SK-N-DZ (cell line): Measurements from ENCODE around the gene PRKD2.

Source experiments
- DNase-seq: peaks from one replicate; pipeline ENCODE4 v3.0.0-alpha.2; 2015; ENCODE audit warnings: low spot score

PRKD2 gene

GRCh38 chr19:46742926-46743480 lies 26.1 kb upstream of the PRKD2 start:
- no peak for DNase-seq

DNA sequence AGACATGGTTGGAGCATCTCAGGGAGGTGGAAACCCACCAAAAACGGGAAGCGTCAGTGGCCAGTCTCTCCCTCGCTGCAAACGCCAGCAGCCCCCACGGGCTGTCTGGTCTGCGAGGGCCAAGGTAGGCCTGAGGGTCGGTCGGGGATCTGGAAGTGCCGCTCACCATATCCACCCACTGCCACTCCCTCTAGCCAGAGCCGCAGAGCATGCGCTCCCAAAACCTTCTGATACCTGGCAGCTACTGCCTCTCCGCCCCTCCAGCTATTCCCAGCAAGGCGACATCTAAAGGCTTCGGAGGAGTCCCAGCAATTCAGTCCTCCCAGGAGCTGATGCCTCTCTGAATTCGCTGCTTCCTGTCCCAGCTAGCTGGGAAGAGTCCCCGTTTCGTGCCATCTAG lies 24.5 kb upstream of the PRKD2 start:
- no peak for DNase-seq

- no peak for DNase-seq
Observed at GRCh38 chr19:46739290-46739771, 22.4 kb upstream of the PRKD2 start.

GRCh38 chr19:46737761-46738171 lies 20.9 kb upstream of the PRKD2 start:
- DNase-seq, result no peak

- no peak for DNase-seq
Observed at GRCh38 chr19:46737298-46737654, 20.4 kb upstream of the PRKD2 start.

- DNase-seq, result no peak
Observed at GRCh38 chr19:46736531-46737297, 19.8 kb upstream of the PRKD2 start.

DNA sequence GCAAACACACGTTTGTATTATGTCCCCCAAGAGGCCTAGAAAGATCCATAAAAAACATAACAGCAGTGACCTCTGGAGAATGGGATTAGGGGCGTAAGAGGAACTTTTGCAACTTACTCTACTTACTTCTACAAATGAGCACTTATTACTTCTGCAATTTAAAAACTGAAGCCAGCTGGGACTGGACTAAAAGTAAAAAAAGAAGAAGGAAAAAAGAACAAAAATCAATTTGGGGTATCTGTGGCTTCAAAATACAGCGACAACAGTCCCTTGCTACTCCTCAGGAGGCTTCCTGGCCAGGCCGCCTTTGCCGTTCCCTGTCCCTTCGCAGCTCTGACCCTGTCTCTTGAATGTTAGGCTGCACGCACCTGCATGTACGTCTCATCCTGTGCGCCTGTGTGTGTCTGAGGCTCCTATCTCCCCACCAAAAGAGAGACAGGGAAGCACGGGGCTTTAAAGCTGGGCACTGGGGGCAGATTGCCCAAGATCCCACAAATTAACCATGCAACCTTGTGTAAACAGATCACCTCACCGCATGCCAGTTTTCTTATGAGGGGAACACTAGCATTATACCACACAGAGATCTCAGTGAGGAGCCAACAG lies 16.9 kb upstream of the PRKD2 start:
- no peak for DNase-seq

- no peak for DNase-seq
Observed at GRCh38 chr19:46732966-46733689, 16.2 kb upstream of the PRKD2 start.

GRCh38 chr19:46732172-46732938 lies 15.4 kb upstream of the PRKD2 start:
- DNase-seq, result no peak

DNA sequence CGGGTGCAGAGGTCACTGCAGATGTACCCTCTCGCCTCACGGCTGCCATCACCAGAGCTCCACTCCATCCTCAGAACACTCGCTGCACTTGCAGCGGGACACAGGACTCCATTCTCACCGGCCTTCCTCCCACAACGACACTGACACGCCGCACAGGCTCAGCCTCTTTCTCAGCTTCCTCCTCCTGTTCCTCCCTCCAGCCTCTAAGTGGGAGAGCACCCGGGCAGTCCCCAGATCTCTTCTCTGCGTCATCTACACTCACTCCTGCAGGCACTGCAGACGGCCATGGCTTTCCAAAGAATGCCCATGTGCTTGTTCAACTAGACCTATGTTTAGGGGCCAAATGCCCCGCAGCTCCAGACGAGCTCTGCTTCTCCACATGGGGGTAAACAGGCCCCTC lies 14.7 kb upstream of the PRKD2 start:
- no peak for DNase-seq

DNA sequence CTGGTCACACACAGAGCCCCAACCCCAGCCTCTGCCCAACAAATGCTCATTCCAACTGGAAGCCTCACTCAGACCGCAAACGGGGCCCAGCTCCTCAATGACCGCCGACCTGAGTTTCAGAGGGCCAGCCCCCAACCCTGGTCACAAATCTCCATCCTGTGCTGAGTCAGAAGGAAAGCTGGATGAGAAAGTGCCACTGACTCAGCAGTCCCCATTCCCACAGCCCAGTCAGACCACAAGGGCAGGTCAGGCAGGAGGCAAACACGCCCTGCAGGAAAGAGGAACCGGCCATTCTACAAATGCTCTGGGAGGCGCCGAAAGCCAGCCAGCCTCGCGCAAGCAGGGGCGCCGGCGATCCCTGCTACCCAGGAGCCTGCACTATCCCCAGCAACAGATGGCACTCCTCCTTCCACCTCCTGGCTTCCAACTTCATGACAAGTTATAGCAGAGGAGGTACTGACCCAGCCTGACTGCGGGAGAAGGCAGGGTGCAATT lies 14.1 kb upstream of the PRKD2 start:
- DNase-seq, result no peak

GRCh38 chr19:46730595-46730994 lies 13.7 kb upstream of the PRKD2 start:
- DNase-seq, result no peak

GRCh38 chr19:46730187-46730586 lies 13.3 kb upstream of the PRKD2 start:
- no peak for DNase-seq

- DNase-seq, result no peak
Observed at GRCh38 chr19:46729696-46730095, 12.8 kb upstream of the PRKD2 start.

GRCh38 chr19:46728693-46729339 lies 11.9 kb upstream of the PRKD2 start:
- peak; percentile 16 for DNase-seq

- no peak for DNase-seq
Observed at GRCh38 chr19:46728208-46728607, 11.3 kb upstream of the PRKD2 start.

DNA sequence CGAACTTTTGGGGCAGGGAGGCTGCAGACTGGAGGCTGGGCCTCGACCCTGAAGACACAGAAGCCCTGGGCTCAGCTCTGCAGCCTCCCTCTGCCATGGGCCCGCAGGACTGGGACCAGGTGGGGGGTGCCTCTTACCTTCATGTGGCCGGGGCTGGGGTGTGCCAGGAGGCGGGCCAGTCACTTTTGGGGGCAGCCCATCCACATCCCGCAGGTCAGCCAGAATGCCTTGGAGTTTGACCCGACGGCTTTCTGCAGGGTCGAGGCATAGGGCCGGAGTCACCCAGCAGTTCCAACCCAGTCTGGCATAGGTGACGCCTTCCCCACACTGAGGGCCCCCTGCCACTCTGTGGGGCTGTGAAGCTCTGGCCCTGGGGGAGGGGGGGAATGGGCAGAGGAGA lies 10.8 kb upstream of the PRKD2 start:
- no peak for DNase-seq

DNA sequence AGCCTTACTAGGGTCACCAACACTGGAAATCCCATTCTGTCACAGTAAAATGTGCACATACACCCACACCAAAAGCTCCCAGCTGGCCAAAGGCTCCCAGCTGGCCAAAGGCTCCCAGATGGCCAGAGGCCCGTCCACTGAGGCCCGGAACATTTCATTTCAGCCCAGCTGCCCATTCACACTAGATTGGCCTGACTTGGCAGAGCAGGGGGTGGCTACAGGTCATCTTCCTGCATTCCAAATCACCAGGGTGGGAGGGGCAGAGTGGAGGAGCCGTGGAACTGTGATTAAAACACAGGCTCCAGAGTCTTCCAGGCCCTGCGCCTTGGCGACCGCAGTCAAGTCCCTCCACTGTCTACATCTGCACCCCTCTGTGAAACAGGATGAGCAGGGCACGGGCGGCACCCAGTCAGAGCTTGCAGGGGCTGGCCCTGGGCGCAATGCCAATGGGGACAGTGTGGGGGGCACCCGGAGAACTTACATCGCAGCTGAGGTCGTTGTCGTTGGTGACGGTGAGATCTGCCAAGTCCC lies 10.1 kb upstream of the PRKD2 start:
- no peak for DNase-seq

GRCh38 chr19:46726551-46726950 lies 9.6 kb upstream of the PRKD2 start:
- DNase-seq, result no peak

DNA sequence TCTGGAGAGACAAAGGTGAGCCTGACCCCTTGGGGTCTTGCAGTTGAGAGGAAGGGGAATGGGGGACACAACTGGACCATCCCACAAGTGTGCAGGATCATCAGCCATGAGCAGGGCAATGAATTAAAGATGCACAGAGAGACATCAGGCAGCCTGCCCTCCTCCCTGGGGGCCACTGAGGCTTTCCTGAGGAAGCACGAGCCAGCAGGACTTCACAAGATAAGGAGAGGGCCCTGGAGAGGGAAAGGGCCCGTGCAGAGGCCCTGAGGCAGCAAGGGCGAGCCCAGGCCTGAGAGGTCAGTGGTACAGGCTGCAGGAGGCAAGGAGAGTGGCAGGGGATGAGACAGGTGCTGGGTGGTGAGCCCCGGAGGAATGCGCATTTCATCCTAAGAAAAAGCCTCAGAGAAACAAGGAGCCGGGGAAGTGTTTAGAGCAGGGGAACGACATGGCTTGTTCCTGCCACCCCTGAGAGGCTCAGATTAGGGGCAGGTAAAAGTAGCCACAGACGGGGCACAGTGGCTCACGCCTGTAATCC lies 9.0 kb upstream of the PRKD2 start:
- no peak for DNase-seq
